Adrenal gland (tissue), 5 donors: ENCODE data around the gene DIO1.

Source experiments
- CTCF ChIP-seq, 6 experiments: fragments of 450-650 bp in 4 of 6; fragments of 200-600 bp in 2 of 6; sonication (generic) in 1 of 6; IDR thresholded peaks; 1 replicate in 5 of 6; 2 replicates in 1 of 6; pipeline versions ENCODE4 v1.5.1 to v1.8.0; 2016 to 2021; ENCODE audit warnings: antibody characterized with exemption in 6 of 6, mild to moderate bottlenecking in 2 of 6, moderate library complexity in 1 of 6
- POLR2A ChIP-seq, 2 donors: fragments of 450-650 bp; IDR thresholded peaks; one replicate each; pipeline ENCODE4 v1.6.1; 2017; ENCODE audit warnings: antibody characterized with exemption in 2 of 2, mild to moderate bottlenecking in 2 of 2, moderate library complexity in 1 of 2
- donor health status: DM: no; HTN: no; CAD: no.

GRCh38 chr1:53949023-53949990 lies 55.3 kb downstream of the DIO1 start:
- TF ChIP-seq CTCF (IDR thresholded peaks at IDR 0.05) = peak in 4 of 6 experiments; percentile 40 to 52 (median 44)
- no peak for TF ChIP-seq POLR2A (IDR thresholded peaks at IDR 0.05)
